K562 (cell line): ENCODE results near the gene FDPS. TPM values are rescaled to one million over a fixed set of nuclear protein-coding genes. Genes with fewer than 3 reads are reported as not detected.
A peak's percentile ranks its signal among the peaks of the same experiment; 100 is the strongest.

Experiments used
- ADNP ChIP-seq: fragments of 200-800 bp; sonication (Bioruptor generic); IDR thresholded peaks from 2 replicates; pipeline ENCODE4 v1.6.1; 2016; ENCODE audit warnings: missing genetic modification characterization, missing compliant biosample characterization
- DACH1 ChIP-seq: fragments of 450-650 bp; IDR thresholded peaks from 2 replicates; pipeline ENCODE4 v1.6.1; 2018; ENCODE audit not compliant: partially characterized antibody
- HEY1 ChIP-seq: fragments of 250-450 bp; sonication (Bioruptor Pico); IDR thresholded peaks from 2 replicates; pipeline ENCODE4 v1.5.0; 2020; ENCODE audit warnings: mild to moderate bottlenecking, moderate library complexity, borderline replicate concordance
- NFIC ChIP-seq: fragments of 450-650 bp; IDR thresholded peaks from 2 replicates; pipeline ENCODE4 v1.6.1; 2017; ENCODE audit warnings: mild to moderate bottlenecking, inconsistent platforms
- NRF1 ChIP-seq, 2 experiments: fragments of 450-650 bp; IDR thresholded peaks in 1 of 2; conservative IDR thresholded peaks in 1 of 2; 2 replicates each; pipeline ENCODE4 v1.6.1; 2014; ENCODE audit warnings: mild to moderate bottlenecking in 2 of 2
- OTX1 ChIP-seq: fragments of 450-650 bp; formaldehyde crosslinking; IDR thresholded peaks from 2 replicates; pipeline ENCODE4 v1.4.0; 2022; ENCODE audit warnings: mild to moderate bottlenecking
- POLR2AphosphoS2 ChIP-seq: IDR thresholded peaks from 2 replicates; pipeline ENCODE4 v1.6.1; 2012; ENCODE audit warnings: low read length, improper control_type of control experiment
- RBM39 ChIP-seq: fragments of 200-400 bp; formaldehyde crosslinking; optimal IDR thresholded peaks from 2 replicates; pipeline ENCODE3; 2018; ENCODE audit warnings: low read depth, low read length
- SMARCB1 ChIP-seq: IDR thresholded peaks from 2 replicates; pipeline ENCODE4 v1.6.1; 2011; ENCODE audit warnings: improper control_type of control experiment, low read depth; ENCODE audit not compliant: insufficient read length
- SMARCE1 ChIP-seq: fragments of 450-650 bp; IDR thresholded peaks from 2 replicates; pipeline ENCODE4 v1.7.1; 2016; ENCODE audit warnings: mild to moderate bottlenecking
- SP2 ChIP-seq: IDR thresholded peaks from 2 replicates; pipeline ENCODE4 v1.6.1; 2011; ENCODE audit warnings: mild to moderate bottlenecking, low read depth, low read length, moderate library complexity; ENCODE audit not compliant: poor library complexity, severe bottlenecking; ENCODE audit errors: extremely low read depth
- SRSF1 ChIP-seq: fragments of 200-400 bp; formaldehyde crosslinking; IDR thresholded peaks from 2 replicates; pipeline ENCODE4 v1.6.1; 2017; ENCODE audit warnings: mild to moderate bottlenecking, low read depth, low read length, moderate library complexity
- TEAD2 ChIP-seq: fragments of 450-650 bp; IDR thresholded peaks from 2 replicates; pipeline ENCODE4 v1.6.1; 2016; ENCODE audit warnings: missing genetic modification characterization, control low read depth, missing compliant biosample characterization
- ZNF175 ChIP-seq: fragments of 200-800 bp; sonication (Bioruptor generic); IDR thresholded peaks from 2 replicates; pipeline ENCODE4 v1.6.1; 2016; ENCODE audit warnings: low read depth, mild to moderate bottlenecking, missing genetic modification characterization, missing compliant biosample characterization
- ZNF23 ChIP-seq: fragments of 250-450 bp; sonication (Bioruptor Pico); IDR thresholded peaks from 2 replicates; pipeline ENCODE4 v1.4.0; 2020; ENCODE audit warnings: mild to moderate bottlenecking
- ZNF583 ChIP-seq: fragments of 250-450 bp; sonication (Bioruptor Pico); IDR thresholded peaks from 2 replicates; pipeline ENCODE4 v1.4.0; 2020
- ZNF699 ChIP-seq: fragments of 250-450 bp; sonication (Bioruptor Pico); IDR thresholded peaks from 2 replicates; pipeline ENCODE4 v1.8.0; 2021; ENCODE audit warnings: mild to moderate bottlenecking, moderate library complexity; ENCODE audit not compliant: insufficient replicate concordance
- ZNF778 ChIP-seq: fragments of 450-650 bp; formaldehyde crosslinking; IDR thresholded peaks from 2 replicates; pipeline ENCODE4 v1.4.0; 2020; ENCODE audit warnings: mild to moderate bottlenecking, moderate library complexity
- polyA plus RNA-seq, 8 experiments: library from polyadenylated mRNA; depleted of rRNA in 4 of 8; stranded (reverse) in 5 of 8; unstranded in 3 of 8; fragments of >200 nt; fragmentation: Nextera tagmentation in 2 of 8; fragmentation: Illumina TruSeq in 1 of 8; extraction: Ambion mirVana in 2 of 8; extraction: Trizol in 1 of 8; gene quantifications; 2 replicates each; pipeline versions ENCODE4 v1.2.1 to v1.2.3, GENCODE V29; 2011 to 2014; ENCODE audit warnings: inconsistent platforms in 1 of 8, missing spikeins in 1 of 8
- total RNA-seq, 7 experiments: library from RNA; depleted of rRNA in 6 of 7; stranded (reverse); fragments of >200 nt in 6 of 7; fragmentation: Illumina TruSeq in 2 of 7; extraction: Trizol in 2 of 7; gene quantifications; 2 replicates each; pipeline versions ENCODE4 v1.2.1 to v1.2.3, GENCODE V29; 2011 to 2021; ENCODE audit warnings: low replicate concordance in 1 of 7
- TF ChIP-seq, protein P1 (sequence below): fragments of 150-350 bp; conservative IDR thresholded peaks from 2 replicates; pipeline ENCODE4 v1.6.1; 2014; ENCODE audit warnings: low read length
- TF ChIP-seq, protein P2 (sequence below): fragments of 200-800 bp; sonication (Bioruptor generic); IDR thresholded peaks from 2 replicates; pipeline ENCODE4 v1.6.1; 2016; ENCODE audit warnings: missing genetic modification characterization, missing compliant biosample characterization

Gene FDPS
- total and polyA plus RNA-seq, 9 of the 15 experiments (the other 6 are each of a cell fraction or from before 2014, with no cell fraction given), result 247 to 884 (median 360) TPM

GRCh38 chr1:155322953-155323728 lies 14.5 kb downstream of the FDPS start (continued):
- TF ChIP-seq, protein P1, sequence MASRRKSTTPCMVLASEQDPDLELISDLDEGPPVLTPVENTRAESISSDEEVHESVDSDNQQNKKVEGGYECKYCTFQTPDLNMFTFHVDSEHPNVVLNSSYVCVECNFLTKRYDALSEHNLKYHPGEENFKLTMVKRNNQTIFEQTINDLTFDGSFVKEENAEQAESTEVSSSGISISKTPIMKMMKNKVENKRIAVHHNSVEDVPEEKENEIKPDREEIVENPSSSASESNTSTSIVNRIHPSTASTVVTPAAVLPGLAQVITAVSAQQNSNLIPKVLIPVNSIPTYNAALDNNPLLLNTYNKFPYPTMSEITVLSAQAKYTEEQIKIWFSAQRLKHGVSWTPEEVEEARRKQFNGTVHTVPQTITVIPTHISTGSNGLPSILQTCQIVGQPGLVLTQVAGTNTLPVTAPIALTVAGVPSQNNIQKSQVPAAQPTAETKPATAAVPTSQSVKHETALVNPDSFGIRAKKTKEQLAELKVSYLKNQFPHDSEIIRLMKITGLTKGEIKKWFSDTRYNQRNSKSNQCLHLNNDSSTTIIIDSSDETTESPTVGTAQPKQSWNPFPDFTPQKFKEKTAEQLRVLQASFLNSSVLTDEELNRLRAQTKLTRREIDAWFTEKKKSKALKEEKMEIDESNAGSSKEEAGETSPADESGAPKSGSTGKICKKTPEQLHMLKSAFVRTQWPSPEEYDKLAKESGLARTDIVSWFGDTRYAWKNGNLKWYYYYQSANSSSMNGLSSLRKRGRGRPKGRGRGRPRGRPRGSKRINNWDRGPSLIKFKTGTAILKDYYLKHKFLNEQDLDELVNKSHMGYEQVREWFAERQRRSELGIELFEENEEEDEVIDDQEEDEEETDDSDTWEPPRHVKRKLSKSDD, result 0 out of 2 replicates have a peak, but pooled peaks have one; percentile 36
- TF ChIP-seq ZNF23 (CRISPR knock-in tag), result no peak
- TF ChIP-seq SMARCE1, result no peak
- no peak for TF ChIP-seq SRSF1
- no peak for TF ChIP-seq ADNP (tag)
- no peak for TF ChIP-seq ZNF175
- peak; percentile 46 for TF ChIP-seq DACH1
- 0 out of 2 replicates have a peak, but pooled peaks have one; percentile 19 for TF ChIP-seq NFIC
- no peak for TF ChIP-seq POLR2AphosphoS2
- no peak for TF ChIP-seq OTX1 (CRISPR knock-in tag)
- no peak for TF ChIP-seq TEAD2 (tag)
- no peak for TF ChIP-seq ZNF583 (CRISPR knock-in tag)
- TF ChIP-seq SP2, result no peak
- peak; percentile 87 to 89 for TF ChIP-seq NRF1 (conservative IDR thresholded peaks at IDR 0.05 in 1 of 2, IDR thresholded peaks at IDR 0.05 in 1 of 2)
- TF ChIP-seq, protein P2, sequence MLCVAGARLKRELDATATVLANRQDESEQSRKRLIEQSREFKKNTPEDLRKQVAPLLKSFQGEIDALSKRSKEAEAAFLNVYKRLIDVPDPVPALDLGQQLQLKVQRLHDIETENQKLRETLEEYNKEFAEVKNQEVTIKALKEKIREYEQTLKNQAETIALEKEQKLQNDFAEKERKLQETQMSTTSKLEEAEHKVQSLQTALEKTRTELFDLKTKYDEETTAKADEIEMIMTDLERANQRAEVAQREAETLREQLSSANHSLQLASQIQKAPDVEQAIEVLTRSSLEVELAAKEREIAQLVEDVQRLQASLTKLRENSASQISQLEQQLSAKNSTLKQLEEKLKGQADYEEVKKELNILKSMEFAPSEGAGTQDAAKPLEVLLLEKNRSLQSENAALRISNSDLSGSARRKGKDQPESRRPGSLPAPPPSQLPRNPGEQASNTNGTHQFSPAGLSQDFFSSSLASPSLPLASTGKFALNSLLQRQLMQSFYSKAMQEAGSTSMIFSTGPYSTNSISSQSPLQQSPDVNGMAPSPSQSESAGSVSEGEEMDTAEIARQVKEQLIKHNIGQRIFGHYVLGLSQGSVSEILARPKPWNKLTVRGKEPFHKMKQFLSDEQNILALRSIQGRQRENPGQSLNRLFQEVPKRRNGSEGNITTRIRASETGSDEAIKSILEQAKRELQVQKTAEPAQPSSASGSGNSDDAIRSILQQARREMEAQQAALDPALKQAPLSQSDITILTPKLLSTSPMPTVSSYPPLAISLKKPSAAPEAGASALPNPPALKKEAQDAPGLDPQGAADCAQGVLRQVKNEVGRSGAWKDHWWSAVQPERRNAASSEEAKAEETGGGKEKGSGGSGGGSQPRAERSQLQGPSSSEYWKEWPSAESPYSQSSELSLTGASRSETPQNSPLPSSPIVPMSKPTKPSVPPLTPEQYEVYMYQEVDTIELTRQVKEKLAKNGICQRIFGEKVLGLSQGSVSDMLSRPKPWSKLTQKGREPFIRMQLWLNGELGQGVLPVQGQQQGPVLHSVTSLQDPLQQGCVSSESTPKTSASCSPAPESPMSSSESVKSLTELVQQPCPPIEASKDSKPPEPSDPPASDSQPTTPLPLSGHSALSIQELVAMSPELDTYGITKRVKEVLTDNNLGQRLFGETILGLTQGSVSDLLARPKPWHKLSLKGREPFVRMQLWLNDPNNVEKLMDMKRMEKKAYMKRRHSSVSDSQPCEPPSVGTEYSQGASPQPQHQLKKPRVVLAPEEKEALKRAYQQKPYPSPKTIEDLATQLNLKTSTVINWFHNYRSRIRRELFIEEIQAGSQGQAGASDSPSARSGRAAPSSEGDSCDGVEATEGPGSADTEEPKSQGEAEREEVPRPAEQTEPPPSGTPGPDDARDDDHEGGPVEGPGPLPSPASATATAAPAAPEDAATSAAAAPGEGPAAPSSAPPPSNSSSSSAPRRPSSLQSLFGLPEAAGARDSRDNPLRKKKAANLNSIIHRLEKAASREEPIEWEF (CRISPR knock-in tag), result no peak
- no peak for TF ChIP-seq HEY1 (CRISPR knock-in tag)
- no peak for TF ChIP-seq SMARCB1
- TF ChIP-seq RBM39, result no peak
- TF ChIP-seq ZNF699 (CRISPR knock-in tag), result no peak
- no peak for TF ChIP-seq ZNF778
